DOHH2 (cell line): ENCODE data around the gene CANT1.

Source experiments
- H3F3A ChIP-seq: fragments of 200-600 bp; sonication (generic), shearing (Covaris generic); 2 replicates; pipeline ENCODE4 v1.6.0; 2016; ENCODE audit warnings: antibody characterized with exemption, mild to moderate bottlenecking; ENCODE audit not compliant: control insufficient read depth, insufficient read depth
- H3K27ac ChIP-seq: fragments of 200-600 bp; sonication (generic); 2 replicates; pipeline ENCODE4 v1.5.1; 2014; ENCODE audit warnings: low read depth, mild to moderate bottlenecking, low read length, moderate library complexity
- H3K27me3 ChIP-seq: fragments of 200-600 bp; sonication (generic); 2 replicates; pipeline ENCODE4 v1.6.1; 2014; ENCODE audit warnings: mild to moderate bottlenecking, low read length, mixed read lengths; ENCODE audit not compliant: control insufficient read depth
- H3K36me3 ChIP-seq: fragments of 200-600 bp; sonication (generic); 2 replicates; pipeline ENCODE4 v1.6.1; 2014; ENCODE audit warnings: mild to moderate bottlenecking, low read length, moderate library complexity, mixed read lengths; ENCODE audit not compliant: control insufficient read depth
- H3K4me1 ChIP-seq: fragments of 200-600 bp; sonication (generic); 2 replicates; pipeline ENCODE4 v1.6.1; 2014; ENCODE audit warnings: mild to moderate bottlenecking, low read length, mixed read lengths; ENCODE audit not compliant: control insufficient read depth
- H3K4me2 ChIP-seq: fragments of 200-600 bp; sonication (generic); 2 replicates; pipeline ENCODE4 v1.6.0; 2014; ENCODE audit warnings: mild to moderate bottlenecking, low read length, moderate library complexity
- H3K4me3 ChIP-seq: fragments of 200-600 bp; sonication (generic); 2 replicates; pipeline ENCODE4 v1.5.1; 2014; ENCODE audit warnings: mild to moderate bottlenecking, low read length, mixed read lengths
- H3K79me2 ChIP-seq: fragments of 200-600 bp; sonication (generic); 2 replicates; pipeline ENCODE4 v1.6.1; 2014; ENCODE audit warnings: mild to moderate bottlenecking, low read length, mixed read lengths; ENCODE audit not compliant: control insufficient read depth
- H3K9me2 ChIP-seq: fragments of 200-600 bp; sonication (generic); replicated peaks from 2 replicates; pipeline ENCODE4 v1.6.1; 2014; ENCODE audit warnings: mild to moderate bottlenecking, low read length, mixed read lengths; ENCODE audit not compliant: control insufficient read depth
- H3K9me3 ChIP-seq: fragments of 200-600 bp; sonication (generic); 2 replicates; pipeline ENCODE4 v1.6.1; 2014; ENCODE audit warnings: antibody characterized with exemption, low read length, mixed read lengths; ENCODE audit not compliant: control insufficient read depth, insufficient read depth
- H4K20me1 ChIP-seq: fragments of 200-600 bp; sonication (generic); 2 replicates; pipeline ENCODE4 v1.6.0; 2014; ENCODE audit warnings: low read depth, mild to moderate bottlenecking, antibody characterized with exemption, low read length, moderate library complexity; ENCODE audit not compliant: control insufficient read depth, insufficient read depth
- EZH2phosphoT487 ChIP-seq: fragments of 200-600 bp; sonication (generic); IDR thresholded peaks from 2 replicates; pipeline ENCODE4 v1.6.1; 2017; ENCODE audit warnings: borderline replicate concordance, mild to moderate bottlenecking, antibody characterized with exemption, low read length, moderate library complexity, mixed read lengths
- TF ChIP-seq, protein P1 (sequence below): fragments of 200-600 bp; sonication (generic); IDR thresholded peaks from one replicate; pipeline ENCODE4 v1.5.1; 2014; ENCODE audit warnings: antibody characterized with exemption, mild to moderate bottlenecking, low read depth, low read length; ENCODE audit not compliant: poor library complexity, severe bottlenecking

Gene CANT1

DNA sequence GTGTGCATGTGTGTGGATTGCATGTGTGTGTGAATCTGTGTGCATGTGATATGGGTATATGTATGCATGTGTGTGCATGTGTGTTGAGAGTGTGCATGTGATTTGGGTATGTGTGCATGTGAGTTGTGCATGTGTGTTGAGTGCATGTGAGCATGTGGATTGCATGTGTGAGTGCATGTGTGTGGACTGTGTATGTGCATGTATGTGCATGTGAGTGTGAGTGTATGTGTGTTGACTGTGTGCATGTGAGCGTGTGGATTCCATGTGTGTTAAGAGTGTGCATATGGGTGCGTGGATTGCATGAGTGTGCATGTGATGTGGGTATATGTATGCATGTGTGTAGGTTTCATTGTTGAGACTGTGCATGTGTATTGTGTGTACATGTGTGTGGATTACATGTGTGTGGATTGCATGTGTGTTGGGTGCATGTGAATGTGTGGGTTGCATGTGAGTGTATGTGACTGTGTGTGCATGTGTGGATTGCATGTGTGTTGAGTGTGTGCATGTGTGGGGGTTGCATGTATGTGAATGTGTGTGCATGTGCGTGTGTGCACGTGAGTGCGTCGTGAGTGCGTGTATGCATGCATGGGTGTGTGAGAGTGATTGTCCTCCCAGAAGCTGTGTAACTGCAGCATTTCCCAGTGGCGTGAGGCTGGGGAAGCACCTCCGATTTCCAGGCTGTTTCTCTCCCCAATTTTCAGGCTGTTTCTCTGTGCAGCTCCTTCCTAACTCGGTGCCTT lies 33.8 kb upstream of the CANT1 start:
- Histone ChIP-seq H3F3A (0 out of 2 replicates have a peak, but pooled peaks cover 2% of the 10 kb centered on the region), H3K79me2 (no peaks in the 10 kb centered on the region), H3K27ac (no peak overlapping the region), H3K27me3 (no peaks in the 10 kb centered on the region), H3K36me3 (no peaks in the 10 kb centered on the region), H3K4me1 (no peaks in the 10 kb centered on the region), H3K4me2 (no peak overlapping the region), H3K4me3 (no peak overlapping the region), H3K9me2 (no peaks in the 10 kb centered on the region), H4K20me1 (no peaks in the 10 kb centered on the region), H3K9me3 (no peaks in the 10 kb centered on the region)
- TF ChIP-seq EZH2phosphoT487: no peak
- TF ChIP-seq, protein P1, sequence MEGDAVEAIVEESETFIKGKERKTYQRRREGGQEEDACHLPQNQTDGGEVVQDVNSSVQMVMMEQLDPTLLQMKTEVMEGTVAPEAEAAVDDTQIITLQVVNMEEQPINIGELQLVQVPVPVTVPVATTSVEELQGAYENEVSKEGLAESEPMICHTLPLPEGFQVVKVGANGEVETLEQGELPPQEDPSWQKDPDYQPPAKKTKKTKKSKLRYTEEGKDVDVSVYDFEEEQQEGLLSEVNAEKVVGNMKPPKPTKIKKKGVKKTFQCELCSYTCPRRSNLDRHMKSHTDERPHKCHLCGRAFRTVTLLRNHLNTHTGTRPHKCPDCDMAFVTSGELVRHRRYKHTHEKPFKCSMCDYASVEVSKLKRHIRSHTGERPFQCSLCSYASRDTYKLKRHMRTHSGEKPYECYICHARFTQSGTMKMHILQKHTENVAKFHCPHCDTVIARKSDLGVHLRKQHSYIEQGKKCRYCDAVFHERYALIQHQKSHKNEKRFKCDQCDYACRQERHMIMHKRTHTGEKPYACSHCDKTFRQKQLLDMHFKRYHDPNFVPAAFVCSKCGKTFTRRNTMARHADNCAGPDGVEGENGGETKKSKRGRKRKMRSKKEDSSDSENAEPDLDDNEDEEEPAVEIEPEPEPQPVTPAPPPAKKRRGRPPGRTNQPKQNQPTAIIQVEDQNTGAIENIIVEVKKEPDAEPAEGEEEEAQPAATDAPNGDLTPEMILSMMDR: no peak

DNA sequence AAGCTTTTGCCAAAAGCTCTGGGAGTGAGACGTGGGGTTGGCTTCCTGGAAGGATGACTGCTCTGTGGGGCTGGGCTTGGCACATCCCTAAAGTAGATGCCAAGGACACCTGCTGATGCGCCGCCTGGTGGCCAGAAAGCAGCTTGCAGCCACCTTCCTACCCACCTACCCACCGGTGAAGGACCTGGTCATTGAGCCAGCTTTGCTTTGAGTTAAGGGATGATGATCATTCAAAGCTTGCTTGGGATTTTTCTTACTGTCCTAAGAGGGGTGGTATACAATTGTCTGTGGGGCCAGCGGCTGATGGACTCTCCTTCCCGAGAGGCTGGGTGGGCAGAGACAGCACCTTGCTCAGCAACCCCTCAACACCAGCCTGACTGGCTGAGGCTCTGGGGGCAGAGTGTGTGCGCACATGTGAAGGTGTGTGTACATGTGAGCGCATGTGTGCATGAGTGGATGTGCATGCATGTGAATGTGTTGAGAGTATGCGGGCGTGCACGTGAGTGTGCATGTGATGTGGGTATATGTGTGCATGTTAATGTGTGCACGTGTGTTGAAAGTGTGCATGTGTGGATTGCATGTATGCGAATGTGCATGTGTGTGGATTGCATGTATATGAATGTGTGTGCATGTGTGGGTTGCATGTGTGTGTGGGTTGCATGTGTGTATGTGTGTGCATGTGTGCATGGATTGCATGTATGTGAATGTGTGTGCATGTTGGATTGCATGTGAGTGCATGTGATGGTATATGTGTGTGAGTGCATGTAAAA lies 33.0 kb upstream of the CANT1 start:
- no peaks in the 10 kb centered on the region for H4K20me1 ChIP-seq
- no peaks in the 10 kb centered on the region for H3K27me3 ChIP-seq
- no peak overlapping the region for H3K4me3 ChIP-seq
- H3F3A ChIP-seq: 0 out of 2 replicates have a peak, but pooled peaks cover 2% of the 10 kb centered on the region
- H3K4me2 ChIP-seq: no peak overlapping the region
- no peaks in the 10 kb centered on the region for H3K4me1 ChIP-seq
- no peaks in the 10 kb centered on the region for H3K9me3 ChIP-seq
- H3K79me2 ChIP-seq: no peaks in the 10 kb centered on the region
- TF ChIP-seq, protein P1: no peak
- TF ChIP-seq EZH2phosphoT487: no peak
- H3K9me2 ChIP-seq: no peaks in the 10 kb centered on the region
- no peak overlapping the region for H3K27ac ChIP-seq
- H3K36me3 ChIP-seq: no peaks in the 10 kb centered on the region

DNA sequence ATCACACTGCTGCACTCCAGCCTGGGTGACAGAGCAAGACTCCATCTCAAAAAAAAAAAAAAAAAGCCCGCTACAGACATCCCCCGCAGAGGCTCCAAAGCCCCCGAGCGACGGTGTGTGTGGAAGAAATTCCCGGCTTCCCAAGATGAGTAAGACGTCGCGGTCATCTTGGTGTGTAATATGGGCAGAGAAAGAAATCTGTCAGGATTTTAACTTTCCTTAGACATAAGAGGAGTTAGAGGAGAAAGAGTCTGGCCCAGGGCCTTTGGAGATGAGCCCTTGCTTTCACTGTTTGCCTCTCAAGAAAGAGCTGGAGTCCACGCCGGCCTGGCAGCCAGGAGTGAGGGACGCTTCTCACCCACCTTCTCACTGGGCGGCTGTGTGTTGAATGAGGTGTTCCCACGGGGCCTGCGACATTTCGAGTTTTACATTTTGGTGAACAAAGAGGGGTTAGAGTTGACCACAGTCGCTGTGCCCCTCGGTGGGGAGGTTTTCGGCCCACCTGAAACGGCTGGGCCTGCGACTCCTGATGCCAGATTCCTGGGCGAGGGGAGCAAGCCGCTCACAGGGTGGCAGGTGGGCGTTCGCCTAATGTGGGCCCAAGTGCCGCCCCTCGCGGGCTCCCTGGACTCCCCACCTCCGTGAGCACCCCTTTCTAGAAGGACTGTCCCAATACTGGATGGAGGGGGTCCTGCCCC lies 32.3 kb upstream of the CANT1 start:
- no peaks in the 10 kb centered on the region for H3K9me3 ChIP-seq
- no peaks in the 10 kb centered on the region for H3K4me1 ChIP-seq
- no peaks in the 10 kb centered on the region for H4K20me1 ChIP-seq
- no peak for TF ChIP-seq EZH2phosphoT487
- TF ChIP-seq, protein P1: no peak
- H3K27me3 ChIP-seq: no peaks in the 10 kb centered on the region
- H3K79me2 ChIP-seq: no peaks in the 10 kb centered on the region
- H3F3A ChIP-seq: 0 out of 2 replicates have a peak, but pooled peaks cover 2% of the 10 kb centered on the region
- H3K4me2 ChIP-seq: no peak overlapping the region
- H3K27ac ChIP-seq: no peak overlapping the region
- no peak overlapping the region for H3K4me3 ChIP-seq
- no peaks in the 10 kb centered on the region for H3K9me2 ChIP-seq
- no peaks in the 10 kb centered on the region for H3K36me3 ChIP-seq
